ENCODE measurements around the gene ORC4. TPM values are rescaled to one million over a fixed set of nuclear protein-coding genes. Genes with fewer than 3 reads are reported as not detected.
A peak's percentile ranks its signal among the peaks of the same experiment; 100 is the strongest.
"Not testable (repeated sequence)": the region's sequence is repeated elsewhere in the genome, so short reads cannot be mapped to it uniquely, and the experiment has no call there.

ORC4 gene
- total RNA-seq, 2 donors from 2014 or later: 57.8 to 61.0 TPM

- TF ChIP-seq CTCF (conservative IDR thresholded peaks at IDR 0.05): no peak
- H3K9me3 ChIP-seq (ENCODE audit: control insufficient read depth, low read length): peaks cover 5% of the 10 kb centered on the region
- Mint-ChIP-seq H3K36me3 (ENCODE audit: low read depth) (peaks cover 36% of the 10 kb centered on the region), H3K27ac (no peak overlapping the region), H3K27me3 (ENCODE audit: insufficient read depth) (no peaks in the 10 kb centered on the region), H3K9me3 (peaks cover 47% of the 10 kb centered on the region), H3K4me3 (no peak overlapping the region), H3K4me1 (peaks cover 2% of the 10 kb centered on the region)
- DNase-seq: no peak
- 90 to 94% methylated on average over 2 to 5 of the region's 5 CpGs for WGBS, 2 experiments (ENCODE audit: insufficient coverage in 1 of 2, insufficient read length in 1 of 2)
- no peaks in the 10 kb centered on the region for H3K4me1 ChIP-seq (ENCODE audit: control insufficient read depth, insufficient read depth, low read length)
- no peaks in the 10 kb centered on the region for H3K27me3 ChIP-seq (ENCODE audit: control insufficient read depth, insufficient read depth, low read length, poor library complexity, severe bottlenecking)
- H3K9ac ChIP-seq (ENCODE audit: extremely low read depth, low read length, poor library complexity, severe bottlenecking): no peak overlapping the region
- H3K4me3 ChIP-seq (ENCODE audit: low read length): no peak overlapping the region
- no peaks in the 10 kb centered on the region for H3K36me3 ChIP-seq (ENCODE audit: control insufficient read depth, insufficient read depth, low read length)
- H3K27ac ChIP-seq (ENCODE audit: low read depth, low read length): no peak overlapping the region
Observed at GRCh38 chr2:148007219-148007900, 13.2 kb downstream of the ORC4 start.

GRCh38 chr2:148006249-148007007 lies 14.1 kb downstream of the ORC4 start:
- Histone ChIP-seq H3K9ac (ENCODE audit: extremely low read depth, low read length, poor library complexity, severe bottlenecking) (no peak overlapping the region), H3K36me3 (ENCODE audit: control insufficient read depth, insufficient read depth, low read length) (no peaks in the 10 kb centered on the region), H3K27me3 (ENCODE audit: control insufficient read depth, insufficient read depth, low read length, poor library complexity, severe bottlenecking) (no peaks in the 10 kb centered on the region), H3K9me3 (ENCODE audit: control insufficient read depth, low read length) (peaks cover 5% of the 10 kb centered on the region), H3K4me1 (ENCODE audit: control insufficient read depth, insufficient read depth, low read length) (no peaks in the 10 kb centered on the region), H3K27ac (ENCODE audit: low read depth, low read length) (no peak overlapping the region), H3K4me3 (ENCODE audit: low read length) (no peak overlapping the region)
- H3K36me3 Mint-ChIP-seq (ENCODE audit: low read depth): peaks cover 40% of the 10 kb centered on the region
- H3K4me3 Mint-ChIP-seq: no peak overlapping the region
- no peak overlapping the region for H3K27ac Mint-ChIP-seq
- 91 to 94% methylated on average over 6 of the region's 6 CpGs for WGBS, 2 experiments (ENCODE audit: insufficient coverage in 1 of 2, insufficient read length in 1 of 2)
- peak; percentile 62 for TF ChIP-seq CTCF (conservative IDR thresholded peaks at IDR 0.05)
- H3K9me3 Mint-ChIP-seq: peaks cover 52% of the 10 kb centered on the region
- peak; percentile 45 for DNase-seq
- no peaks in the 10 kb centered on the region for H3K27me3 Mint-ChIP-seq (ENCODE audit: insufficient read depth)
- peaks cover 8% of the 10 kb centered on the region for H3K4me1 Mint-ChIP-seq

- Mint-ChIP-seq H3K9me3 (peaks cover 37% of the 10 kb centered on the region), H3K36me3 (ENCODE audit: low read depth) (peaks cover 34% of the 10 kb centered on the region), H3K4me1 (peaks cover 25% of the 10 kb centered on the region)
- not testable (repeated sequence) for H3K27ac ChIP-seq (ENCODE audit: low read depth, low read length); H3K36me3 ChIP-seq (ENCODE audit: control insufficient read depth, insufficient read depth, low read length); H3K4me1 ChIP-seq (ENCODE audit: control insufficient read depth, insufficient read depth, low read length); H3K27me3 ChIP-seq (ENCODE audit: control insufficient read depth, insufficient read depth, low read length, poor library complexity, severe bottlenecking); DNase-seq; H3K9me3 ChIP-seq (ENCODE audit: control insufficient read depth, low read length); H3K27ac Mint-ChIP-seq; H3K9ac ChIP-seq (ENCODE audit: extremely low read depth, low read length, poor library complexity, severe bottlenecking); H3K4me3 Mint-ChIP-seq; H3K27me3 Mint-ChIP-seq (ENCODE audit: insufficient read depth); H3K4me3 ChIP-seq (ENCODE audit: low read length)
Observed at GRCh38 chr2:148002420-148002819, 18.1 kb downstream of the ORC4 start.

Measured in endodermal cell (in vitro differentiated cells).